Tibial nerve (tissue), 4 donors: ENCODE results near the gene BEND5.

Source experiments
- EP300 ChIP-seq, 2 donors: sonication (generic); formaldehyde crosslinking; IDR thresholded peaks; one replicate each; pipeline ENCODE4 v1.6.1; 2017; ENCODE audit warnings: antibody characterized with exemption in 2 of 2, mild to moderate bottlenecking in 1 of 2
- TF ChIP-seq, protein P1 (sequence below), 5 experiments: fragments of 200-600 bp in 3 of 5; fragments of 450-650 bp in 2 of 5; sonication (generic) in 3 of 5; IDR thresholded peaks; one replicate each; pipeline ENCODE4 v1.5.1; 2016 to 2019; ENCODE audit warnings: antibody characterized with exemption in 5 of 5, mild to moderate bottlenecking in 3 of 5, moderate library complexity in 2 of 5

DNA sequence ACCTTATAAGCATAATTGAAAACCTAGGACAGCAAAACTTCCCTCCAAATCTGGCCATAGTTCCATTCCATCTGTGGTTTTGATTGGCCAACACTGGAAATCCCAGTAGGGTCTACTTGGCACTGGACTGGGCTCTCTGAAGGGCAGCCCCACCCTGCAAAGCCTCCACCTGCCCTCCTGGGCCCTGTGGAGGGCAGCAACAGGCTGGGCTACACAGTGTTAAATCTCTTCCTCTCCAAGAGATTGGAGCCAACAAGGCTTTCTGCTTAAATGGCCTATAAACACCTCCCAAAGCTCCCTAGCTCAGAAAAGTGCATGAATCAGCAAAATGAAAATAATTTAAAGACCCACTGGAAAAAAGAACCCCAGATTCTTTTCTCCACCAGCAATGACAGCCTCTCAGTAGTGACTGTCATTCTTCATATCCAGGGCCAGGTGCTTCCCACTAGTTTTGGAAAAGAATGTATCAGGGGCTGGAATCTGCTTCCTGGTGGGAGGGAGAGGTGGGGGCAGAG, 58.5 kb downstream of the BEND5 start:
- TF ChIP-seq, protein P1, sequence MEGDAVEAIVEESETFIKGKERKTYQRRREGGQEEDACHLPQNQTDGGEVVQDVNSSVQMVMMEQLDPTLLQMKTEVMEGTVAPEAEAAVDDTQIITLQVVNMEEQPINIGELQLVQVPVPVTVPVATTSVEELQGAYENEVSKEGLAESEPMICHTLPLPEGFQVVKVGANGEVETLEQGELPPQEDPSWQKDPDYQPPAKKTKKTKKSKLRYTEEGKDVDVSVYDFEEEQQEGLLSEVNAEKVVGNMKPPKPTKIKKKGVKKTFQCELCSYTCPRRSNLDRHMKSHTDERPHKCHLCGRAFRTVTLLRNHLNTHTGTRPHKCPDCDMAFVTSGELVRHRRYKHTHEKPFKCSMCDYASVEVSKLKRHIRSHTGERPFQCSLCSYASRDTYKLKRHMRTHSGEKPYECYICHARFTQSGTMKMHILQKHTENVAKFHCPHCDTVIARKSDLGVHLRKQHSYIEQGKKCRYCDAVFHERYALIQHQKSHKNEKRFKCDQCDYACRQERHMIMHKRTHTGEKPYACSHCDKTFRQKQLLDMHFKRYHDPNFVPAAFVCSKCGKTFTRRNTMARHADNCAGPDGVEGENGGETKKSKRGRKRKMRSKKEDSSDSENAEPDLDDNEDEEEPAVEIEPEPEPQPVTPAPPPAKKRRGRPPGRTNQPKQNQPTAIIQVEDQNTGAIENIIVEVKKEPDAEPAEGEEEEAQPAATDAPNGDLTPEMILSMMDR (IDR thresholded peaks at IDR 0.05) = no peak
- TF ChIP-seq EP300 (IDR thresholded peaks at IDR 0.05) = no peak
